Lung (tissue), 12 donors: ENCODE data around the gene ALPI. TPM values are rescaled to one million over a fixed set of nuclear protein-coding genes. Genes with fewer than 3 reads are reported as not detected.

Experiments
- ATAC-seq: fragments of 200-7000 bp; cut with Tn5 transposase; one replicate; pipeline ENCODE4 v1.9.1; 2020; ENCODE audit warnings: moderate number of reproducible peaks; ENCODE audit not compliant: insufficient read depth, low FRiP score
- DNase-seq, 3 donors: peaks; one replicate each; pipeline ENCODE4 v3.0.0-alpha.2; 2013 to 2017
- H3K27ac ChIP-seq, 2 donors: one replicate each; pipeline ENCODE4 v1.5.1; 2013; ENCODE audit warnings: mild to moderate bottlenecking in 2 of 2, moderate library complexity in 2 of 2, control low read depth in 1 of 2, inconsistent platforms in 1 of 2, low read depth in 1 of 2, low read length in 1 of 2
- H3K27me3 ChIP-seq, 3 donors: one replicate each; pipeline ENCODE4 v1.5.1; 2013; ENCODE audit warnings: low read length in 2 of 3; ENCODE audit not compliant: control insufficient read depth in 3 of 3, insufficient read depth in 3 of 3
- H3K36me3 ChIP-seq, 4 donors: one replicate each; pipeline ENCODE4 v1.5.1; 2013; ENCODE audit warnings: low read length in 4 of 4, mild to moderate bottlenecking in 1 of 4, moderate library complexity in 1 of 4; ENCODE audit not compliant: control insufficient read depth in 4 of 4, insufficient read depth in 4 of 4
- H3K4me1 ChIP-seq, 5 donors: one replicate each; pipeline ENCODE4 v1.5.1; 2013; ENCODE audit warnings: low read length in 5 of 5, mild to moderate bottlenecking in 2 of 5, moderate library complexity in 1 of 5; ENCODE audit not compliant: control insufficient read depth in 5 of 5, insufficient read depth in 5 of 5
- H3K4me3 ChIP-seq: one replicate; pipeline ENCODE4 v1.5.1; 2013; ENCODE audit warnings: mild to moderate bottlenecking, control low read depth, moderate library complexity
- H3K9ac ChIP-seq, 2 donors: one replicate each; pipeline ENCODE4 v1.5.1; 2013; ENCODE audit warnings: low read length in 2 of 2, control low read depth in 1 of 2; ENCODE audit not compliant: insufficient read depth in 1 of 2
- H3K9me3 ChIP-seq, 4 donors: one replicate each; pipeline ENCODE4 v1.5.1; 2013; ENCODE audit warnings: low read length in 3 of 4, mild to moderate bottlenecking in 1 of 4, moderate library complexity in 1 of 4; ENCODE audit not compliant: control insufficient read depth in 4 of 4, insufficient read depth in 3 of 4
- CTCF ChIP-seq: IDR thresholded peaks from 2 replicates; pipeline ENCODE4 v1.5.1; 2012; ENCODE audit warnings: mild to moderate bottlenecking; ENCODE audit errors: control extremely low read depth, extremely low read depth
- WGBS, 2 donors: extraction: QIAGEN DNeasy Blood & Tissue Kit; methylation state at CpG; one replicate each; pipeline ENCODE4 v1.1.7; 2013; 5-methylcytosine and 5-hydroxymethylcytosine counted together
- polyA plus RNA-seq, 2 donors: library from polyadenylated mRNA; stranded (reverse); fragments of 200-250 nt; gene quantifications; one replicate each; pipeline ENCODE4 v1.2.1, GENCODE V29; 2013
- total RNA-seq, 2 donors: library from RNA; depleted of rRNA in 1 of 2; stranded (reverse); fragments of >200 nt in 1 of 2; gene quantifications; one replicate each; pipeline ENCODE4 v1.2.1, GENCODE V29; 2014 to 2021
- donor health status: control.
- donor health status: control.
- donor health status: Bipolar disorder and iron deficiency.
- donor health status: healthy.
- donor health status: DM: yes; HTN: yes; CAD: no.

The ALPI gene
- total and polyA plus RNA-seq, 4 donors: not detected

DNA sequence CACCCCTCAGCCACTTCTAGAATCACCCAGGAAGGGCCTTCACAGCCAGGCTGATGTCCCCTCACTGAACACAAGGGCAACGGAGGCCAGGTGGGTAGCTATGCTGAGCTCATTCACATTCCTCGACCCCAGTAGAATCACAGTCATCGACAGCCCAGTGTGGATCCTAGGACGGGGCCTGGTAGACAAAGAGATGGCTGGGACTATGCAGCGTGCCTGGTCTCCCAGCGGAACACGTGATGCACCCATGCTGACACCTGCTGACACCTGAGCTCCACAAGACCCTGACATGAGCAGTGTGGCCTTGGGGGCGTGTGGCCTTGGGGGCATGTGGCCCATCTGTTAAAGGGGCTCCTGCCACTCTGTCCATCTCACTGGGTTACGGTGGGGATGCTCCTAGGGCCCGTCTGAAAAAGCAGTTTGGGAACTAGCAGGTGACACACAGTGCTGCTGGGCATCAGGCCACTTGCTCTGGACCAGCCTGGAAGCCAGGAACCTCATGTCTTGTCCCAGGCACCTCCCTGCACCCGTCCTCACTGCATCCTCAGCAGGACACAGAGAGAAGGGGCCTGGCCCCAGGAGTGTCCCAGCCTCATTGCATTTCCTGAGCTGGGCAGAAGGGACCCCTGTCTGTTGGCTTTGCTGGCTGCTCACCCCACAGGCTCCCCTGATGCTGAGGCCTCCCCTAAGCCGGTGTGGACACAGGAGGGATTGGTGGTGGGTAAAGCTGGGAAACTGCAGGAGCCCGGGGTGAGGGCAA is 22.0 kb downstream of the ALPI start:
- DNase-seq (no peak), ATAC-seq (no peak)
- no peak overlapping the region for H3K9ac ChIP-seq
- peaks cover 0 to 4% (median 0%) of the 10 kb centered on the region in 5 donors for H3K4me1 ChIP-seq
- 85 to 93% methylated on average over 13 of the region's 13 CpGs for WGBS, 2 donors
- H3K27me3 ChIP-seq: peaks cover 5 to 20% (median 17%) of the 10 kb centered on the region in 3 donors
- no peak overlapping the region for H3K27ac ChIP-seq
- H3K36me3 ChIP-seq: no peaks in the 10 kb centered on the region
- TF ChIP-seq CTCF: no peak
- H3K9me3 ChIP-seq: no peaks in the 10 kb centered on the region
- H3K4me3 ChIP-seq: no peak overlapping the region

DNA sequence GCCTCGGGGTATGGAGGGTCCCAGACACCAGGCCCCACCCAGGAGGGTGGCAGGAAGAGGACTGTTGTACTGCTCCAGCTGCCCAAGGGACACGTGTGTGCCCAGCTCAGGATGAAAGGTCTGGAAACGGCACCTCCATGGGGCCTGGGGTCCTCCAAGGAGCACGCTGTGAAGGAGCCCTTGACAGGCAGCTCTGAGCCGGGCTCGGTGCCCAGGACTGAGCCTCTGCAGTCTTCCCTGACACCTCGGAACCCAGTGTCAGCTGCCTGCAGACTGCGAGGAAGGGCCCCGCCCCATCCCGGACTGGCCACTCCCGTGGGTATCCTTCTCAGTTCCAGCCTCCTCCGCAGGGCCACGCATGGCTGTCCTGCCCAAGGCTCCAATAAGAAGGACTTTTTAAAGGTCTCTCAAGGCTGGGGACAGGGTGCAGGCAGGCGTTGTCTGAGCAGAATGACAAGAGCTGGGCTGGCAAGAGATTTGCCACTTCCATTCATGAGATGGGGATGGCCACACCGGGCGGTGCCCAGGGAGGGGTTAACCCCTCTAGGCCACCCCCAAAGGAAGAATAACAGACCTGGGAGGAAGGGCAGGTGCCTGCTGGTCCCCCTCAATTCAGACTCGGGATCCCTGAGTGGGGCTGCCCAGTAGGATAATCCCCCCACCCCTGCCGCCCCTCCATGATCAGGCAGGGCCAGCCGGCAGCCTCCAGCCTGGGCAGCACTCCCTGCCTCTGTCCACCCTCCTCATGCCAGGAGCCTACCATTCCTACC is 22.8 kb downstream of the ALPI start:
- ATAC-seq (no peak), DNase-seq (no peak)
- H3K4me3 ChIP-seq: no peak overlapping the region
- H3K27ac ChIP-seq: no peak overlapping the region
- H3K27me3 ChIP-seq: peaks cover 5 to 21% (median 14%) of the 10 kb centered on the region in 3 donors
- H3K36me3 ChIP-seq: no peaks in the 10 kb centered on the region
- no peak overlapping the region for H3K9ac ChIP-seq
- WGBS, 2 donors: 71 to 81% methylated on average over 18 to 19 of the region's 19 CpGs
- H3K4me1 ChIP-seq: no peaks in the 10 kb centered on the region
- H3K9me3 ChIP-seq: no peaks in the 10 kb centered on the region
- no peak for TF ChIP-seq CTCF

- Histone ChIP-seq H3K9me3 (no peaks in the 10 kb centered on the region), H3K4me1 (no peaks in the 10 kb centered on the region), H3K4me3 (no peak overlapping the region), H3K27ac (no peak overlapping the region), H3K36me3 (no peaks in the 10 kb centered on the region), H3K9ac (no peak overlapping the region), H3K27me3 (peaks cover 5 to 24% (median 20%) of the 10 kb centered on the region in 3 donors)
- 77 to 82% methylated on average over 21 of the region's 21 CpGs for whole genome bisulfite sequencing, 2 donors
- DNase-seq: no peak
- no peak for ATAC-seq
- no peak for TF ChIP-seq CTCF
Measured at GRCh38 chr2:232479341-232480200, 23.6 kb downstream of the ALPI start.
